COR-L47 (cell line): ENCODE measurements around the gene ARHGAP12.
A peak's percentile ranks its signal among the peaks of the same experiment; 100 is the strongest.
"Not testable (repeated sequence)": the region's sequence is repeated elsewhere in the genome, so short reads cannot be mapped to it uniquely, and the experiment has no call there.

Experiments
- DNase-seq: peaks from one replicate; lab custom pipeline; 2025; lab: John Stamatoyannopoulos, UW

Gene ARHGAP12

GRCh38 chr10:31928549-31929260 is at the start of gene ARHGAP12:
Gene ARHGAP12, minus strand, starts transcription at chr10:31928831. Its CDS starts 19,976 bp downstream, at chr10:31908855.
- peak; percentile 16 for DNase-seq

GRCh38 chr10:31978156-31978483 is 49.5 kb upstream of the ARHGAP12 start:
- no peak for DNase-seq

GRCh38 chr10:31977440-31978155 is 49.0 kb upstream of the ARHGAP12 start:
- no peak for DNase-seq

GRCh38 chr10:31975157-31975765 is 46.6 kb upstream of the ARHGAP12 start:
- no peak for DNase-seq

GRCh38 chr10:31974434-31975124 is 45.9 kb upstream of the ARHGAP12 start:
- DNase-seq = no peak

- no peak for DNase-seq
These were observed 43.9 kb upstream of the ARHGAP12 start for GRCh38 chr10:31972519-31973041.

GRCh38 chr10:31969847-31970246 is 41.2 kb upstream of the ARHGAP12 start:
- not testable (repeated sequence) for DNase-seq

GRCh38 chr10:31963589-31963980 is 35.0 kb upstream of the ARHGAP12 start:
- DNase-seq = no peak

GRCh38 chr10:31962826-31963588 is 34.4 kb upstream of the ARHGAP12 start:
- DNase-seq = no peak

- DNase-seq = no peak
These were observed 32.8 kb upstream of the ARHGAP12 start for GRCh38 chr10:31961277-31962074.

- no peak for DNase-seq
These were observed 31.0 kb upstream of the ARHGAP12 start for GRCh38 chr10:31959461-31960173.

GRCh38 chr10:31958856-31959255 is 30.2 kb upstream of the ARHGAP12 start:
- no peak for DNase-seq

GRCh38 chr10:31956200-31956946 is 27.7 kb upstream of the ARHGAP12 start:
- no peak for DNase-seq

GRCh38 chr10:31954410-31955191 is 26.0 kb upstream of the ARHGAP12 start:
- DNase-seq = no peak

- DNase-seq = no peak
These were observed 24.8 kb upstream of the ARHGAP12 start for GRCh38 chr10:31953480-31953879.

GRCh38 chr10:31953080-31953479 is 24.4 kb upstream of the ARHGAP12 start:
- no peak for DNase-seq

GRCh38 chr10:31952066-31952465 is 23.4 kb upstream of the ARHGAP12 start:
- DNase-seq = no peak

- no peak for DNase-seq
These were observed 20.6 kb upstream of the ARHGAP12 start for GRCh38 chr10:31949266-31949665.

GRCh38 chr10:31948021-31948420 is 19.4 kb upstream of the ARHGAP12 start:
- no peak for DNase-seq
